K562 (cell line): ENCODE data around the gene SIRT4. TPM values are rescaled to one million over a fixed set of nuclear protein-coding genes. Genes with fewer than 3 reads are reported as not detected.
A peak's percentile ranks its signal among the peaks of the same experiment; 100 is the strongest.

Experiments
- ARID2 ChIP-seq: fragments of 450-650 bp; IDR thresholded peaks from 2 replicates; pipeline ENCODE4 v1.6.1; 2017; ENCODE audit warnings: antibody characterized with exemption, mild to moderate bottlenecking
- CXXC5 ChIP-seq: fragments of 250-450 bp; sonication (Bioruptor Pico); IDR thresholded peaks from 2 replicates; pipeline ENCODE4 v1.8.0; 2022; ENCODE audit warnings: inconsistent platforms, mild to moderate bottlenecking, moderate library complexity
- DNMT1 ChIP-seq: fragments of 450-650 bp; IDR thresholded peaks from 2 replicates; pipeline ENCODE4 v1.6.1; 2016; ENCODE audit warnings: antibody characterized with exemption, mild to moderate bottlenecking
- ELF1 ChIP-seq: fragments of 200-800 bp; sonication (Bioruptor generic); IDR thresholded peaks from 2 replicates; pipeline ENCODE4 v1.6.1; 2016; ENCODE audit warnings: missing genetic modification characterization, missing compliant biosample characterization
- EZH2 ChIP-seq: IDR thresholded peaks from 2 replicates; pipeline ENCODE4 v1.6.1; 2012; ENCODE audit warnings: low read depth, mild to moderate bottlenecking, inconsistent platforms, low read length, borderline replicate concordance
- HDAC6 ChIP-seq: IDR thresholded peaks from 2 replicates; pipeline ENCODE4 v1.6.1; 2012; ENCODE audit warnings: low read depth, mild to moderate bottlenecking, control low read depth, inconsistent platforms, low read length, moderate library complexity
- KDM2B ChIP-seq: fragments of 250-450 bp; sonication (Bioruptor Pico); IDR thresholded peaks from 2 replicates; pipeline ENCODE4 v1.8.0; 2021; ENCODE audit warnings: mild to moderate bottlenecking, moderate library complexity
- KLF13 ChIP-seq: fragments of 450-650 bp; IDR thresholded peaks from 2 replicates; pipeline ENCODE4 v1.6.1; 2016; ENCODE audit warnings: missing genetic modification characterization, low read depth, mild to moderate bottlenecking, missing compliant biosample characterization, moderate library complexity, borderline replicate concordance
- MXD1 ChIP-seq: fragments of 250-450 bp; sonication (Bioruptor Pico); IDR thresholded peaks from 2 replicates; pipeline ENCODE4 v1.8.0; 2021; ENCODE audit warnings: borderline replicate concordance, mild to moderate bottlenecking, moderate library complexity; ENCODE audit not compliant: poor library complexity, severe bottlenecking
- MYC ChIP-seq, 2 experiments: fragments of 250-450 bp in 1 of 2; sonication (Bioruptor Pico) in 1 of 2; IDR thresholded peaks; 2 replicates each; pipeline versions ENCODE4 v1.5.1 to v1.6.1; 2012 to 2021; ENCODE audit warnings: low read depth in 2 of 2, borderline replicate concordance in 1 of 2, improper control_type of control experiment in 1 of 2, low read length in 1 of 2, mild to moderate bottlenecking in 1 of 2, moderate library complexity in 1 of 2
- NONO ChIP-seq, 2 experiments: fragments of 200-400 bp in 1 of 2; fragments of 450-650 bp in 1 of 2; formaldehyde crosslinking in 1 of 2; IDR thresholded peaks; 2 replicates each; pipeline ENCODE4 v1.6.1; 2017; ENCODE audit warnings: low read depth in 2 of 2, mild to moderate bottlenecking in 2 of 2, moderate library complexity in 2 of 2, low read length in 1 of 2
- NUFIP1 ChIP-seq: fragments of 450-650 bp; IDR thresholded peaks from 2 replicates; pipeline ENCODE4 v1.6.1; 2018; ENCODE audit not compliant: partially characterized antibody
- VEZF1 ChIP-seq: fragments of 200-800 bp; sonication (Bioruptor generic); IDR thresholded peaks from 2 replicates; pipeline ENCODE4 v1.6.1; 2017; ENCODE audit warnings: missing genetic modification characterization, missing compliant biosample characterization
- ZHX1 ChIP-seq: fragments of 150-350 bp; conservative IDR thresholded peaks from 2 replicates; pipeline ENCODE4 v1.6.1; 2014; ENCODE audit warnings: low read length
- ZKSCAN3 ChIP-seq: fragments of 250-450 bp; sonication (Bioruptor Pico); IDR thresholded peaks from 2 replicates; pipeline ENCODE4 v1.4.0; 2020
- ZNF561 ChIP-seq: fragments of 450-650 bp; formaldehyde crosslinking; conservative IDR thresholded peaks from 2 replicates; pipeline ENCODE4 v1.4.0; 2020; ENCODE audit warnings: mild to moderate bottlenecking, moderate library complexity
- ZNF780A ChIP-seq: fragments of 250-450 bp; sonication (Bioruptor Pico); IDR thresholded peaks from 2 replicates; pipeline ENCODE4 v1.5.0; 2021; ENCODE audit warnings: mild to moderate bottlenecking
- polyA plus RNA-seq, 8 experiments: library from polyadenylated mRNA; depleted of rRNA in 4 of 8; stranded (reverse) in 5 of 8; unstranded in 3 of 8; fragments of >200 nt; fragmentation: Nextera tagmentation in 2 of 8; fragmentation: Illumina TruSeq in 1 of 8; extraction: Ambion mirVana in 2 of 8; extraction: Trizol in 1 of 8; gene quantifications; 2 replicates each; pipeline versions ENCODE4 v1.2.1 to v1.2.3, GENCODE V29; 2011 to 2014; ENCODE audit warnings: inconsistent platforms in 1 of 8, missing spikeins in 1 of 8
- total RNA-seq, 7 experiments: library from RNA; depleted of rRNA in 6 of 7; stranded (reverse); fragments of >200 nt in 6 of 7; fragmentation: Illumina TruSeq in 2 of 7; extraction: Trizol in 2 of 7; gene quantifications; 2 replicates each; pipeline versions ENCODE4 v1.2.1 to v1.2.3, GENCODE V29; 2011 to 2021; ENCODE audit warnings: low replicate concordance in 1 of 7
- TF ChIP-seq, protein P1 (sequence below): sonication (generic); formaldehyde crosslinking; IDR thresholded peaks from 2 replicates; pipeline ENCODE4 v1.8.0; 2022; ENCODE audit warnings: mild to moderate bottlenecking, missing genetic modification reagents

The SIRT4 gene
- total and polyA plus RNA-seq, 9 of the 15 experiments (the other 6 are each of a cell fraction or from before 2014, with no cell fraction given) = 0.86 to 5.2 (median 2.4) TPM

GRCh38 chr12:120265473-120266179 is 36.5 kb upstream of the SIRT4 start, which contains the start of gene PXN (continued):
- peak; percentile 95 for TF ChIP-seq VEZF1
- TF ChIP-seq ZNF561 = no peak
- peak; percentile 42; the same call in 1 of the 2 replicates for TF ChIP-seq ARID2
- TF ChIP-seq CXXC5 (CRISPR knock-in tag) = peak; percentile 68
- TF ChIP-seq KDM2B (CRISPR knock-in tag) = no peak
- peak; percentile 64 for TF ChIP-seq MYC (IDR thresholded peaks at IDR 0.05; ENCODE audit: low read depth, low read length)
- no peak for TF ChIP-seq MYC (CRISPR knock-in tag; IDR thresholded peaks at IDR 0.05; ENCODE audit: borderline replicate concordance, low read depth)
- peak; percentile 10 to 43; a peak in 3 of 4 replicates for TF ChIP-seq NONO (IDR thresholded peaks at IDR 0.05; ENCODE audit: low read depth in 2 of 2, low read length in 1 of 2)
- no peak for TF ChIP-seq NUFIP1
- TF ChIP-seq ZHX1 = no peak
- no peak for TF ChIP-seq ELF1 (tag)
- TF ChIP-seq DNMT1 = no peak
- TF ChIP-seq, protein P1, sequence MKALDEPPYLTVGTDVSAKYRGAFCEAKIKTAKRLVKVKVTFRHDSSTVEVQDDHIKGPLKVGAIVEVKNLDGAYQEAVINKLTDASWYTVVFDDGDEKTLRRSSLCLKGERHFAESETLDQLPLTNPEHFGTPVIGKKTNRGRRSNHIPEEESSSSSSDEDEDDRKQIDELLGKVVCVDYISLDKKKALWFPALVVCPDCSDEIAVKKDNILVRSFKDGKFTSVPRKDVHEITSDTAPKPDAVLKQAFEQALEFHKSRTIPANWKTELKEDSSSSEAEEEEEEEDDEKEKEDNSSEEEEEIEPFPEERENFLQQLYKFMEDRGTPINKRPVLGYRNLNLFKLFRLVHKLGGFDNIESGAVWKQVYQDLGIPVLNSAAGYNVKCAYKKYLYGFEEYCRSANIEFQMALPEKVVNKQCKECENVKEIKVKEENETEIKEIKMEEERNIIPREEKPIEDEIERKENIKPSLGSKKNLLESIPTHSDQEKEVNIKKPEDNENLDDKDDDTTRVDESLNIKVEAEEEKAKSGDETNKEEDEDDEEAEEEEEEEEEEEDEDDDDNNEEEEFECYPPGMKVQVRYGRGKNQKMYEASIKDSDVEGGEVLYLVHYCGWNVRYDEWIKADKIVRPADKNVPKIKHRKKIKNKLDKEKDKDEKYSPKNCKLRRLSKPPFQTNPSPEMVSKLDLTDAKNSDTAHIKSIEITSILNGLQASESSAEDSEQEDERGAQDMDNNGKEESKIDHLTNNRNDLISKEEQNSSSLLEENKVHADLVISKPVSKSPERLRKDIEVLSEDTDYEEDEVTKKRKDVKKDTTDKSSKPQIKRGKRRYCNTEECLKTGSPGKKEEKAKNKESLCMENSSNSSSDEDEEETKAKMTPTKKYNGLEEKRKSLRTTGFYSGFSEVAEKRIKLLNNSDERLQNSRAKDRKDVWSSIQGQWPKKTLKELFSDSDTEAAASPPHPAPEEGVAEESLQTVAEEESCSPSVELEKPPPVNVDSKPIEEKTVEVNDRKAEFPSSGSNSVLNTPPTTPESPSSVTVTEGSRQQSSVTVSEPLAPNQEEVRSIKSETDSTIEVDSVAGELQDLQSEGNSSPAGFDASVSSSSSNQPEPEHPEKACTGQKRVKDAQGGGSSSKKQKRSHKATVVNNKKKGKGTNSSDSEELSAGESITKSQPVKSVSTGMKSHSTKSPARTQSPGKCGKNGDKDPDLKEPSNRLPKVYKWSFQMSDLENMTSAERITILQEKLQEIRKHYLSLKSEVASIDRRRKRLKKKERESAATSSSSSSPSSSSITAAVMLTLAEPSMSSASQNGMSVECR = peak; percentile 40; the same call in 1 of the 2 replicates
- TF ChIP-seq ZNF780A (CRISPR knock-in tag) = no peak
- peak; percentile 88; the same call in 1 of the 2 replicates for TF ChIP-seq KLF13
- no peak for TF ChIP-seq HDAC6
- TF ChIP-seq EZH2 = no peak
- no peak for TF ChIP-seq MXD1
- no peak for TF ChIP-seq ZKSCAN3 (CRISPR knock-in tag)
